A673 (cell line): ENCODE data around the gene PCNX1. TPM values are rescaled to one million over a fixed set of nuclear protein-coding genes. Genes with fewer than 3 reads are reported as not detected.
A peak's percentile ranks its signal among the peaks of the same experiment; 100 is the strongest.
"Not testable (repeated sequence)": the region's sequence is repeated elsewhere in the genome, so short reads cannot be mapped to it uniquely, and the experiment has no call there.

Source experiments
- BruUV-seq: library from RNA; stranded (reverse); fragments of 400-500 nt; replicated peaks from 2 replicates; lab custom pipeline; 2021; lab: Mats Ljungman, UMichigan
- CTCF ChIA-PET: fragments of 300-600 bp; sonication (Branson Sonifier 250); formaldehyde crosslinking; loops from one replicate; lab custom pipeline; 2022; ENCODE audit warnings: antibody characterized with exemption; lab: Charles Lee
- POLR2A ChIA-PET: fragments of 300-600 bp; sonication (Branson Sonifier 250); formaldehyde crosslinking; loops from one replicate; lab custom pipeline; 2022; ENCODE audit warnings: antibody characterized with exemption; ENCODE audit not compliant: low non-redundant PET; lab: Charles Lee
- DNase-seq: peaks from one replicate; pipeline ENCODE4 v3.0.0-alpha.2; 2015; ENCODE audit warnings: low spot score
- H3K27ac ChIP-seq: fragments of 200-600 bp; sonication (generic); 2 replicates; pipeline ENCODE4 v1.5.1; 2016; ENCODE audit warnings: mixed run types, low read depth, mild to moderate bottlenecking, mixed read lengths, antibody characterized with exemption, low read length; ENCODE audit not compliant: poor library complexity, severe bottlenecking
- H3K27me3 ChIP-seq: fragments of 200-600 bp; sonication (generic); replicated peaks from 2 replicates; pipeline ENCODE4 v1.6.1; 2017; ENCODE audit warnings: mixed run types, low read depth, mild to moderate bottlenecking, mixed read lengths, antibody characterized with exemption, low read length; ENCODE audit not compliant: insufficient read depth, poor library complexity
- H3K36me3 ChIP-seq: fragments of 200-600 bp; sonication (generic); 2 replicates; pipeline ENCODE4 v1.6.1; 2016; ENCODE audit warnings: mixed run types, mild to moderate bottlenecking, mixed read lengths, antibody characterized with exemption, low read length; ENCODE audit not compliant: insufficient read depth, poor library complexity, severe bottlenecking
- H3K4me1 ChIP-seq: fragments of 200-600 bp; sonication (generic); 2 replicates; pipeline ENCODE4 v1.6.1; 2017; ENCODE audit warnings: mixed run types, mild to moderate bottlenecking, mixed read lengths, antibody characterized with exemption, low read length; ENCODE audit not compliant: insufficient read depth, poor library complexity, severe bottlenecking
- H3K4me3 ChIP-seq: fragments of 200-600 bp; sonication (generic); 2 replicates; pipeline ENCODE4 v1.5.1; 2016; ENCODE audit warnings: low read depth, mixed run types, mild to moderate bottlenecking, mixed read lengths, low read length; ENCODE audit not compliant: poor library complexity, severe bottlenecking
- H3K9me3 ChIP-seq: fragments of 200-600 bp; sonication (generic); 2 replicates; pipeline ENCODE4 v1.6.1; 2016; ENCODE audit warnings: mixed run types, low read depth, mild to moderate bottlenecking, mixed read lengths, antibody characterized with exemption, low read length; ENCODE audit not compliant: poor library complexity, severe bottlenecking
- CTCF ChIP-seq: fragments of 300-800, 200-600 bp; sonication (generic); conservative IDR thresholded peaks from 2 replicates; pipeline ENCODE4 v1.5.1; 2017; ENCODE audit warnings: low read depth, mild to moderate bottlenecking, antibody characterized with exemption, low read length, moderate library complexity, mixed read lengths
- EZH2 ChIP-seq: fragments of 200-600 bp; sonication (generic); IDR thresholded peaks from 2 replicates; pipeline ENCODE4 v1.6.1; 2017; ENCODE audit warnings: borderline replicate concordance, low read depth, mild to moderate bottlenecking, mixed read lengths, antibody characterized with exemption, low read length; ENCODE audit not compliant: poor library complexity, severe bottlenecking
- intact Hi-C: fragments of 100-400 bp; cut with micrococcal nuclease; formaldehyde crosslinking; loops from one replicate; pipeline ENCODE4 v1.10.0; 2022; ENCODE audit not compliant: unreplicated experiment
- total RNA-seq: library from RNA; stranded (reverse); gene quantifications from 2 replicates; pipeline ENCODE4 v1.2.3, GENCODE V29; 2021

Gene PCNX1
- total RNA-seq, 1 experiment from 2014 or later = 60.7 TPM

DNA sequence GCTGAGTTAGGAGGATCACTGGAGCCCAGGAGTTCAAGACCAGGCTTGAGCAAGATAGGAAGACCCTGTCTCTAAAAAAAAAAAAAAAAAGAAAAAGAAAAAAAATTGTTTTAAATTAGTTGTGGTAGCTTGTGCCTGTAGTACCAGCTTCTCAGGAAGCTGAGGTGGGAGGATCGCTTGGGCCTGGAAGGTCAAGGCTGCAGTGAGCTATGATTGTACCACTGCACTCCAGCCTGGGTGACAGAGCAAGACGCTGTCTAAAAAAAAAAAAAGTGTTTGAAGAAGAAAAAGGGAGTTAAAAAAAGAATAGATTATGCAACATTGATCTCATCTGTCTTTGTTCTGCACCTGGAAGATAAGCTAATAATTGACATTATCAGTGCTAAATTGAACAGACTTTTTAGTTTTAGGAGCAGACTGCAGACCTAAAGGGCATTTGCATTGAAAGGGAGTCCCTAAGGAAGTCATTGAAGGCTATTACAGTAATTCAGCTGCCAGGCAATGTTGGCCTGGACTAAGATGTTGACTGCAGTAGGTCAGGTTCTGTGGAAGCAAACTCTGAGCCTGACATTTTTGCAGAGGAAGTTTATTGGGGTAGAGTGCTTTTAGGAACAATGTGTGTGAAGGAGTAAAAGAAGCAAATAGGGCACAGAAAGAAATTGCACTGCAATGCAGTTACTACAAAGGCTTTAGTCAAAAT lies 215.8 kb downstream of the PCNX1 start:
- Histone ChIP-seq H3K27me3 (no peaks in the 10 kb centered on the region), H3K4me3 (no peak overlapping the region), H3K36me3 (no peaks in the 10 kb centered on the region), H3K27ac (no peak overlapping the region), H3K4me1 (peaks cover 3% of the 10 kb centered on the region), H3K9me3 (no peaks in the 10 kb centered on the region)
- intact Hi-C loops = no loop called here
- no peak for DNase-seq
- POLR2A ChIA-PET = interaction anchor here (0.7 kb wide), 1 partner anchor 495 kb away, joined by 3 read pairs; no protein-coding TSS in a partner anchor
- no peak for TF ChIP-seq EZH2
- TF ChIP-seq CTCF = no peak
- CTCF ChIA-PET = no interaction called here
- BruUV-seq = no TSS peak

GRCh38 chr14:71123579-71124135 lies 216.4 kb downstream of the PCNX1 start:
- POLR2A ChIA-PET = interaction anchor here (0.7 kb wide), 1 partner anchor 494 kb away, joined by 3 read pairs; no protein-coding TSS in a partner anchor
- BruUV-seq = no TSS peak
- H3K9me3 ChIP-seq = no peaks in the 10 kb centered on the region

DNA sequence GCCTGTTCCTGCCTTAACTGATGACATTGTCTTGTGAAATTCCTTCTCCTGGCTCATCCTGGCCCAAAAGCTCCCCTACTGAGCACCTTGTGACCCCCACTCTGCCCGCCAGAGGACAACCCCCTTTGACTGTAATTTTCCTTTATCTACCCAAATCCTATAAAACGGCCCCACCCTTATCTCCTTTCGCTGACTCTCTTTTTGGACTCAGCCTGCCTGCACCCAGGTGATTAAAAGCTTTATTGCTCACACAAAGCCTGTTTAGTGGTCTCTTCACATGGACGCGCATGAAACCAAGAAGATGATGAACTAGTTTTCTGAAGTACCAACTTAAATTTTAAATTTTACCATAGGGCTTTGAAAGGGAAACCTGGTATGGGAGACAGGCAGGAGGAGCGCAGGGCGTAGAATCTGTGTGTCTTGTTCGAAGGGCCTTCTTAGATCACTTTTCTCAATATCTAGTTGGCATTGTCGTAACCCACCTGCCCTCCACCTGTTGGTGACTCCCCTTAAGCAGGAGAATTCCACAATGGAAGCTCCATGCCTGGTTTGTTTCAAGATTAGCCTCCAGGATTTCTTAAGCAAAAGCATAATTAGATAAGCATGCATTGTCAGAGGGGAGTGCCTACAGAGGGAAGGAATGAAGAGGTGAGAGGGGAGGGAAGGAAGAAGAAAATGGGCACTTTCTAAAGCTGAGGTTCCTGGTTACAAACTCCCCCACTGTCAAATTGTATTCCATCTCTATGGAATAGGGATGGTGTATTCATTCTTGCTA lies 222.6 kb downstream of the PCNX1 start:
- intact Hi-C loops, POLR2A ChIA-PET, H3K9me3 ChIP-seq, H3K27me3 ChIP-seq, H3K4me3 ChIP-seq, CTCF ChIA-PET, DNase-seq, H3K36me3 ChIP-seq, BruUV-seq: not testable (repeated sequence)
- peak overlapping the region; percentile 12 for H3K27ac ChIP-seq
- peaks cover 13% of the 10 kb centered on the region for H3K4me1 ChIP-seq

More at GRCh38 chr14:71123579-71124135, 216.4 kb downstream of the PCNX1 start:
- no peak for DNase-seq
- CTCF ChIA-PET = no interaction called here
- Histone ChIP-seq H3K27ac (no peak overlapping the region), H3K36me3 (no peaks in the 10 kb centered on the region), H3K27me3 (no peaks in the 10 kb centered on the region), H3K4me3 (no peak overlapping the region), H3K4me1 (no peaks in the 10 kb centered on the region)
- intact Hi-C loops = no loop called here
- TF ChIP-seq EZH2 (no peak), CTCF (no peak)
